ENCODE results near the gene GMDS.

GMDS gene

DNA sequence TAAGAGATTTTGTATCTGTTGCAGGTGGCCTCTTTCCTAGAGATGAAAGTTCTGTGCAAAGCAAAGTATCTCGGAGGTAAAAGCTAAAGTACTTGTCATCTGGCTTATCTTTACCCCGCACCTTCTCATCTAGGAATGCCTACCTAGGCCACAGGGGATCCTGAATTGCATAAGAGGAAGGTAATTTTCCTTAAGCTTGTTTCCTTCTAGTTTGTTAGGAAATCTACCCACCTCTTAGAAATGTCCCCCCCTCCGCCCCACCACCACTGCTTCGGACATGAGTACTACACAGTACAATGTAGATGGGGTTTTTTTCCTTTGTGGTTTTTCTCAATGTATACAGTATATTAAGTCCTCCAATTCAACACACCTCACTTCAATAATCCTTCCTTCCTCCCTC, 614.2 kb downstream of the GMDS start:
- no peak for DNase-seq

- no peak for DNase-seq
These were observed 614.6 kb downstream of the GMDS start for GRCh38 chr6:1630771-1631217.

GRCh38 chr6:1630212-1630770, 615.1 kb downstream of the GMDS start:
- no peak for DNase-seq

DNA sequence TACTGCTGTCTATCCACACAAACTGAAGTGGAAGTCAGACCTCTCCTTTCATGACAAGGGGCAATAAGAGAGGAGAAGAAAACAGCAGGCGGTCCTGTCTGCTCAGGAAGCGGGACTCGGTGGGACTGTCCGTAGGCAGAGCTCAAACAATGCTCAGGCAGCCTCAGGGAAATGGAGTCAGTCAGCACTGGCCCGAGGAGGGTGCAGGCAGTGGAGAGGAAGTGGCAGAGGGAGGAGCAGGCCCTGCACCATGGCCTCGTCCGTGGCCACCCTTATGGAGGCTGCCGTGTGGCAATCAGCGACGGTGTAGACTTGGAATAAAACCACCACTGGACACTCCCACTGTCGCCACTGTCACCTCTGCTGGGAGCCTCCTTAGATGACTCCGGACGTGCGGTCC, 616.1 kb downstream of the GMDS start:
- DNase-seq, result no peak

- DNase-seq, result no peak
These were observed 617.4 kb downstream of the GMDS start for GRCh38 chr6:1627827-1628560.

- no peak for DNase-seq
These were observed 618.9 kb downstream of the GMDS start for GRCh38 chr6:1626481-1626880.

DNA sequence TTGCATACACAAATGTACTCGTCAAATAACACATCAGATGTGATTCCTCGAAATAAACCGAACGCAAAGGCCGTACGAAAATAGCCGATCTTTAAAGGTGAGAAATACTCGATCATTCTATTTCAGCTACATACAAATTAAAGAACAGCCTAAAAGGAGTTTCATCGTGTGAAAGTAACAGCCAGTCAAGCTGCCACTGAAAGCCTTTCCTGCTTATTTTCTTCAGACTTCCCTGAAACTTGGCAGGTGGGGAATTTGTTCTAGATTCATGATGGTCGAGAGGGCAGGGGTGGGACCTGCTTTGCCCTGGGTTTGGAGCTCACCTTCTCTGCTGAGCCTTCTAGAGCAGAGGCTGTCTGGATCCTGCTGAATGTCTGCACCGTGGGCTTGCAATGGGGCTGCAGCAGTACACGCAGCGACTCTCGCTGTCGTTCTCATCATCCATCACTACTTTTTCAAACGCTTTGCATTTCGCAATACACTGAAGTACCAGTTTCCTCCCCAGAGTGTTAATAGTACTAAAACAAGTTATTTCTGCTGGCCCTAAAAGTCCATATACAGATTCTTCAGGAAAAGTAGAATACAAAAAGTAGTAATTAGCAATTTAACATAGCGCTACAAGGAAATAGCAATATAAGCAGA, 619.5 kb downstream of the GMDS start:
- no peak for DNase-seq

DNA sequence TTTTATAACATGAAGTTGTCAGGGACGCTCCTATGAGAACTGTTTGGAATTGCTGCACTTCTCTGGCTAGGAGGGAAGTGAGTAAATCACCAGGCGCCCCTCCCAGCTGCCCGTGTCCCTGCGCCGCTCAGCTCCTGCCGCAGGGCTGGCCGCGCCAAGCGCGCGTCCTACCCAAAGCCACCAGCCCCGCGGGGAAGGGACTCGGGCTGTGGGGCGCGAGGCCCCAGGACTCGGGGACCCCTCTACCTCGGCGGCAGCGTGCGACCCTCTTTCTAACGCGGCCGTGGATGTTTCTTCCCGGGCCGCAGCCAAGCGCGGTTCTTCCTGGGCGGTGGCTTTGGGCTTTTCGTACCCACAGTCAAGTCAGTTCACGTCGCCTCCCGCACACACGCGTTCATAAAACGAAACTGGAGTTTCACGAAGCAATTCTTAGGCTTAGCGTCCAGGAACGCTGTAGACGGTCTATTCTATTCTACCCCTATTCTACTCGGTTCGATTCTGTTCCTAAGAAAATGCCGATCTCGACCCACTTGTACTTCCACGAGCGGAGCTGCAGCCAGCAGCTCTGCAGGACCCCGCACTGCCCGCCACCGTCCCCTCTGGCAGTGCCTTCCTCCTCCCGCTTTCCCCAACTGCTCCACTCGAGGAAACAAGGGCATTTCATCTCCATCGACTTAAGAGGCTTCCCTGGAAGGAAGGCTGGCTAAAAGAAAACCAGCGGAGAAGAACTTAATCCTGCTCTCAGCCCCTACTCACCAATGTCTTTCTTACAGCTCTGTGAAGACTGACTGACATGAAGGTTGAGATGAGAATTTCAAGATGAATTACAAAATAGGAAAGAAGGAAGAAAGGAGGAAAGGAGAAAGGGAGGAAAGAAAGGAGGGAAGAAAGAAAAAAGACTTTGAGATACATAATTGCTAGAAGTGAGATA, 620.3 kb downstream of the GMDS start:
- no peak for DNase-seq

DNA sequence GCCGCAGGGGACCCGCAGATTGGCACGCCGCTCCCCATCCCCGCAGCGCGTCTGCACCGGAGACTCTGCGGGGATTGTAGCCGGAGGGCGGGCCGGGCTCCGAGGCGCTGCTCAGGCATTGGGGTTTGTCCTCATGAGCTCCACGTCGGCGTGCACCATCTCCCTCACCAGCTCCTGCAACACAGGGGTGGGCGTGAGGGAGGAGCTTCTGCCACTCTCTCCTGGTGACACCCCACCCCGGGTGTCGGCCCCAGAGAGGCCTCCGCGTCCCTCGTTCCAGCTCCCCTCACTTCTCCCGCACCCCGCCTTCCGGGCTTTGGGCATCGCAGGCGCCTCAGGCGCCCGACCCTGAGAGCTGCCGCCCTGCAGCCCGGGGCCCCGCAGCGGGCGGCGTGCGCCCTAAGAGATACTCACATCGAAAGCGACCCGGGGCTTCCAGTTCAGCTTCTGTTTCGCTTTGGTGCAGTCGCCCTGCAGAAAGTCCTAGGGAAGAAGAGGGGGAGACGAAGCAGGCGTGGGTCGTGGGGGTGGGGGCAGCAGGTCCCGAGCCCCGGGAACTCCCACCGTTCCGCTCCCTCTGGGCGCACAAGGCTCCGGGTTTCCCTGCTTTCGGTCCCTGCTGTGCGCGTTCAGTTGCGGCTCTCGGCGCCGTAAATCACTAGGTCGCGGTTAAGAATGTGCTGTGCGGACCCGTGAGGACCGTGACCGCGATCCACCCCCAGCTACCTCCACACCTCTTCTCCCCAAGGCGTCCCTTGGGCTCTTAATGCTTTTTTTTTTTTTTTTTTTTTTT, 621.2 kb downstream of the GMDS start:
- no peak for DNase-seq

GRCh38 chr6:1623769-1624057, 621.7 kb downstream of the GMDS start:
- DNase-seq, result no peak

- no peak for DNase-seq
These were observed 622.3 kb downstream of the GMDS start for GRCh38 chr6:1622851-1623768.

DNA sequence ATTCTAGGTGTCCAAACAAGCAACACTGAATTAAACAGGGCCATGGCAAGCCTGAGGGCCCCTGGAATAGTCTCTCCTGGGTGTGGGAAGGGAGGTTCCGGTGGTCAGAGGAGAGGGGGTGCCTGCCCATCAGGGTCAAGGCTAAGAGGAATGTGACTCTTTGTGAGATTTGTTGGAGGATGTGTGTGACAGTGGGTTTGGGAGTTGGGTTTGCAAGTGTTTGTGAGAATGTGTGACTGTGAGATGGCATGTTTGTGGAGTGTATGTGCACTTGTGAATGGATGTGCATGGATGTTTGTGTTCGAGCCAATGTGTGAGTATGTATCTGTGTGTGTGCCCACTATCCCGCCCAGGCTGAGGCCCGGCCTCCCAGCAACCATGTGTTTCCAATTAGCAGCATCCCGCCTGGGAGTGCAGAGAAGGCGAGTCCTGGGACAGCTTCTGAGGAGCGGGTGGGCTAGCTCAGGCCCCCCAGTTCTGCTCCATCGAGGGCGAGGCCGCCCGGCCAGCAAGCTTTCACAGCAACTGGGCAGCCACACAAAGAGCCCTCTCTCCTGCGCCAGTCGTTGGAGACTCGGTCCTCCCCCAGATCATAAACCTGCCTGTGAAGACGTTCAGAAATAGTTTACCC, 623.1 kb downstream of the GMDS start:
- DNase-seq, result no peak

DNA sequence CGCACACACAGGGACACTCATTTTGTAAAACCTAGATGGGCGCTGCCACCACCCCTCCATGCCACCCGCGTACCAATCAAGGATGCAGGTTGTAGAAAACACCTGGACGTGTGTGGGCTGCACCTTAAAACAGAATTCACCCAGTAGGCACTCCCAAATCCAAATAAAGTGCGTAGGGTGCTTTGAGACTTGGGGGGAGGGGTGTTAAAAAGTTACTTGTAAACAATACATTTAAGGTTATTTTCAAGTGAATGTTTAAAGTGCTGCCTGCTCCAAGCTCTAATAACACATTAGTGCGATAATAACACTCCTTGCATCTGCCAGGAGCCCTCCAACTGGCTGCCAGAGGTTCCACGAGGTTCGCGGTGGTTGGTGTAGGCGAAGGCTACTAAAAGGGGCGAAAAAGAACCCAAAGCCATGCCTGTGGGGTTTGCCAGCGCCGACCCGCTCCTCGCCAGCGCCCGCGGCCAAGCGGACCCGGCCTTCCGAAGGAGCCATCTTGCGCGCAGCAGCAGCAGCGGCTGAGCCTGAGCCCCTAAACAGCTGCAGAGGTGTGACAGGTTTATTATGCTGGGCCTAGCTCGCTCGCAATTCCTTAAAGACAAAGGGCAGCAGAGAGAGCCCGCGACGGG, 624.2 kb downstream of the GMDS start:
- DNase-seq, result no peak

DNA sequence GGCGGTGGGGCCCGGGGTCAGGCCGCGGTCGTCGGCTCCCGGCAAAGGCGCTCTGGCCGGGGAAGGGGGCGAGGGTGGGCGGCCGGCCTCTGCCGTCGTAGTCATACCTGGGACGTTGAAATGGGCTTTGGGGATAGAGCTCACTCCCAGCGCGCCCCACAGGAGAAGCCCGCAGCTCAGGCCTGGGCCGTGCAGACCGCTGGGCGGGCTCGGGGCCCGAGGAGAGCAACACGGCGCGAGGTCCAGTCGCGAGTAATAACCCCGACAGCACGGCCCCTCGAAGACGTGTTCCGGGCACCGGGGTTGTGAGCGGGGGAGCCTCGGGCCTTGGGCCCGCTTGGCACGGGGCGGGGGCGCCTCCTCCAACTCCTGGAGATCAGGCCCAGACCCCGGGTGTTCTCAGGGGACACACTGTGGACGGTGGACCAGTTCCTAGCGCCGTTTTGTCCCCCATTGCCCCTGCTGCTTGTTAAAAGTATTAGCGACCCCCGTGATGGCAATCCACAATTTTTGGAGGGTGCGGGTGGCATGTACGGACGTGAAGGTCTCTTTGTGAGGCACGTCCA, 624.8 kb downstream of the GMDS start:
- DNase-seq, result no peak

DNA sequence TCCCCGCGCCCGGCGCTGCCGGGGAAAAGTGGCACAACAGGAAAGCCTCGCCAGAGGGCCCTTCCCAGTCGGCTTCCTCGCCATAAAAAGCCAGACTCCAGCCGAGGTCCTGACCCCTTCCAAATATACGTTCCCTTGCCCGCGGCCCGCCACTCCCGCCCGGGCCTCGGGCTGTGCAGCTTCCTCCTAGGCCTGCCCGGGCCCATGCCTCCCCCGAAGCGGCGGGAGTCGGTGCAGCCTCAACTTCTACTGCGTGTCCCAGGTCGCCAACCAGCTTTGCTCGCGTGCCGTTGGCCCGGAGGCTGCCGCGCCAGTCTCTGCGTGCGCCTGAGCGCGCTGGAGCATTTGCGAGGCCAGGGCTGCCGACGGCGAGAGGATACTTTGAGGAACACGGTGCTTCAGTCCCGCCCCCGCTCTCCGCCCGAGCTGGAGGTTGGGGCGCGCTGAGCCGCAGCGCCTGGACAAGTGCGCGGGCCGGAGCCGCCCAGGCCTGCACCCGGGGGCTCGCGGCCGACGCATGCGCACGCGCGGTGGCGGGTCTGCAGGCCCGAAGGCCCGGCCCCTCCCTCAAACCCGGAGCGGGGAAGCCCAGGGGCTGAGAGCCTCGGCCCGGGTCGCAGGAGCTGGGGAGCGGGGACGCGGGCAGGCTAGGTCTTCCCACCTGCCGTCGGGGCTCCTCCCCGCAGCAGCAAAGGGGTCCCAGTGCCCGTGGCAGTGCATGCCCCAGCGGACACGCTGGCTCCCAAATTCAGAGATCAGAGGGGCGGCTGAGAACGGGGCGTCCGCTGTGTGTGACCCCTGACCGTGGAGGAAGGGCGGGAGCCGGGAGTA, 625.5 kb downstream of the GMDS start:
- no peak for DNase-seq

GRCh38 chr6:1619098-1619672, 626.2 kb downstream of the GMDS start:
- DNase-seq, result no peak

GRCh38 chr6:1618311-1619097, 626.9 kb downstream of the GMDS start:
- DNase-seq, result no peak

Measured in 8988T (cell line).